GM19099 (cell line): Measurements from ENCODE around the gene TMEM92.

Experiments used
- POLR2A ChIP-seq: IDR thresholded peaks from 3 replicates; pipeline ENCODE4 v1.6.1; 2011; ENCODE audit warnings: low read depth; ENCODE audit not compliant: insufficient read length; ENCODE audit errors: extremely low read depth

The TMEM92 gene

DNA sequence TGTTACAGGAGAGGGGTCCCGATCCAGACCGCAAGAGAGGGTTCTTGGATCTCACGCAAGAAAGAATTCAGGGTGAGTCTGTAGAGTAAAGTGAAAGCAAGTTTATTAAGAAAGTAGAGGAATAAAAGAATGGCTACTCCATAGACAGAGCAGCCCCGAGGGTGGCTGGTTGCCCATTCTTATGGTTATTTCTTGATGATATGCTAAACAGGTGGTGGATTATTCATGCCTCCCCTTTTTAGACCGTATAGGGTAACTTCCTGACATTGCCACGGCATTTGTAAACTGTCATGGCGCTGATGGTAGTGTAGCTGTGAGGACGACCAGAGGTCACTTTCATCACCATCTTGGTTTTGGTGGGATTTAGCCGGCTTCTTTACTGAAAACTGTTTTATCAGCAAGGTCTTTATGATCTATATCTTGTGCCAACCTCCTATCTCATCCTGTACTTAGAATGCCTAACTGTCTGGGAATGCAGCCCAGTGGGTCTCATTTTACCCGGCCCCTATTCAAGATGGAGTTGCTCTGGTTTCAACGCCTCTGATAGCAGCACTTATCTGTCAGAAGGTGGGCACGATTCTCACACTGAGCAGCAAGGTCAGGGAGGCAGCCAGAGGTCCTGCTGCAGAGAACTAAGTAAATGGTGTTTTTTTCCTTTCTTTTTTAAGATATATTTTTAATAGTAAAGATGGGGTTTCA lies 45.2 kb downstream of the TMEM92 start:
- no peak for TF ChIP-seq POLR2A

GRCh38 chr17:50322271-50322670 lies 48.0 kb downstream of the TMEM92 start:
- no peak for TF ChIP-seq POLR2A

- TF ChIP-seq POLR2A, result no peak
Observed at GRCh38 chr17:50323060-50323459, 48.8 kb downstream of the TMEM92 start.

GRCh38 chr17:50325906-50326305 lies 51.6 kb downstream of the TMEM92 start:
- no peak for TF ChIP-seq POLR2A

- no peak for TF ChIP-seq POLR2A
Observed at GRCh38 chr17:50326831-50327364, 52.6 kb downstream of the TMEM92 start.

DNA sequence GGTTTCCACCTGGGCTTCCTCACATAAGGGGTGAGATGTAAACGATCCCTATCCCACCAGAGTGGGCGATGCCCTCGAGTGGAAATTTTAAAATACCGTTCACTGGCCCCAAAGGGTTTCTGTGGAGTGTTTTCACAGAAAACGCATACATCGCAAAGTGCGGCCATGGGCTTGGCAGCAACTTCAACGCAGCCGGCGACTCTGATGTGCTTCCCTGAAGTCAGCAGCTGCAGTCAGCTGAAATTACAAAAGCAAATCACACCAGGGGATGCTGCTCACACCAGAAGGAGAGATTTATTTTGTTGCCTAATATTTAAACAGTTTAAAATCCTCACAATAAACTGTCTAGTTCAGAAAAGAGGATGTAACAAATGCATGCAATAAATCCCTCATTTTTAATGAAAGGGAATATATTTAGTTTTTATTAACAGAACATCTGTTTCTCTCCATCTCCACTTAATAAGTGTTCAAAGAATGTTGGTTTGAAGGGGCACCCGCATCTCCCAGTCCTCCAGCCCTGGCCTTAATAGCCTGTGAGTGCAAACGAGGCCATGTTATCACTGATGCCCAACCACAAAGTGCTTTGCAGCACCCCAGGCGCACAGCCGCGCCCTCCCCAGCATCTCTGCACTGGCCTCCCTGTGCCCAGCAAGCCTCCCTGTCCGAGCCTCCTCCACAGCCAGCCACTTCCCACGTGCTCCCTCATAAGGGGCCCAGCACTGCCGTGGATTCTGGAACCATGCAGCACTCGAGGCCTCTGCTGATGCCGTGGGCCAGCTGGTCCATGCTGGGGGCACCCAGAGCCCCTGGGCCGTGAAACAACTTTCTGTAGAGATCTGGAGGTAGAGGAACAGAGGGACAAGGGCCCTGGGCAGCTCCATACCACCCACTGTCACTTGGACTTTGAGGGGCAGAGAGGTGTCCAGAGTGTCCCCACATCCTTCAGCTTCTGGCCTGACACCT lies 54.4 kb downstream of the TMEM92 start:
- no peak for TF ChIP-seq POLR2A

DNA sequence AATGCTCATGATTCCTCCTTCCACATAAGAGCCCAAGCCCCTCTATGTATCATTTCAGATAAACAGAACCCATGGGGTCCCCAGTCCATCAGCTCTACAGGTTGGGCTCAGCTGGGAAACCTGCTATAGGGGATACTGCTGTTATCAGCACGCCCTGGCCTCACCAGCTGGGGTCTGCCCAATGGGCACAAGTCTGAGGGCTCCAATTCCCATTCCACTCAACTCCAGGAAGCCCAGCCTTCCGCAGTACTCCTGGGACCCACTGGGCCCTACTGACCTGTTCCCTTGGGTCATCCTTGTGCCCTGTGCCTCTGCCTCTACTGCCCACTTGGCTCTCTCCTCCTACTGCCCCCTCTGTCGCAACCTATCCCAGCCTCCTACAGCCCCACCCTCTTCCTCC lies 55.5 kb downstream of the TMEM92 start:
- TF ChIP-seq POLR2A, result no peak

GRCh38 chr17:50330151-50330775 lies 56.0 kb downstream of the TMEM92 start:
- no peak for TF ChIP-seq POLR2A
